Measurements from ENCODE around the gene LRRD1. TPM values are rescaled to one million over a fixed set of nuclear protein-coding genes. Genes with fewer than 3 reads are reported as not detected.

LRRD1 gene
- total RNA-seq, 3 donors from 2014 or later (not counting 1 experiment from before 2014, with no cell fraction given) = not detected

DNA sequence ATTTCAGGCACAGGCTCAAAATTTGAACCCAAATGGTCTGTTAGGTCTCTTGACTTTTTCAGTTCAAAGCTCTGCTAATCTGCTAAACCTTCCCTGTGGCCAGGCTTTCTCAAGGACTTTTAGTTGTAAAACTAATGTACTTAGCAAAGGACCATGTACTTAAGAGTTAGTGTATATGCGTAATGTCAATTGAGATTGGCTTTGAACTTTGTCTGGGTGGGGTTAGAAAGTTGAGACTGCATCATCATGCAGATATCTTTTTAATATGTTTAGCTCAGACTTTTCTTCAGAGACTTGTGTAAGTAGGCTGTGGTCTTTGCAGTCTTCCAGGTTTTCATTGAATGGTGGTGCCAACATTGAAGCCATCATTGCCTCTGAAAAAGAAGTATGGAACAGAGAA lies 78.4 kb downstream of the LRRD1 start:
- Mint-ChIP-seq H3K36me3 (peaks cover 26% of the 10 kb centered on the region), H3K27ac (no peak overlapping the region), H3K4me3 (no peak overlapping the region), H3K9me3 (no peaks in the 10 kb centered on the region), H3K27me3 (ENCODE audit: low read depth in 2 of 2) (no peaks in the 10 kb centered on the region), H3K4me1 (no peaks in the 10 kb centered on the region)
- H3K9me3 ChIP-seq (ENCODE audit: control insufficient read depth, insufficient read depth, low read length) = no peaks in the 10 kb centered on the region
- TF ChIP-seq, protein P1, sequence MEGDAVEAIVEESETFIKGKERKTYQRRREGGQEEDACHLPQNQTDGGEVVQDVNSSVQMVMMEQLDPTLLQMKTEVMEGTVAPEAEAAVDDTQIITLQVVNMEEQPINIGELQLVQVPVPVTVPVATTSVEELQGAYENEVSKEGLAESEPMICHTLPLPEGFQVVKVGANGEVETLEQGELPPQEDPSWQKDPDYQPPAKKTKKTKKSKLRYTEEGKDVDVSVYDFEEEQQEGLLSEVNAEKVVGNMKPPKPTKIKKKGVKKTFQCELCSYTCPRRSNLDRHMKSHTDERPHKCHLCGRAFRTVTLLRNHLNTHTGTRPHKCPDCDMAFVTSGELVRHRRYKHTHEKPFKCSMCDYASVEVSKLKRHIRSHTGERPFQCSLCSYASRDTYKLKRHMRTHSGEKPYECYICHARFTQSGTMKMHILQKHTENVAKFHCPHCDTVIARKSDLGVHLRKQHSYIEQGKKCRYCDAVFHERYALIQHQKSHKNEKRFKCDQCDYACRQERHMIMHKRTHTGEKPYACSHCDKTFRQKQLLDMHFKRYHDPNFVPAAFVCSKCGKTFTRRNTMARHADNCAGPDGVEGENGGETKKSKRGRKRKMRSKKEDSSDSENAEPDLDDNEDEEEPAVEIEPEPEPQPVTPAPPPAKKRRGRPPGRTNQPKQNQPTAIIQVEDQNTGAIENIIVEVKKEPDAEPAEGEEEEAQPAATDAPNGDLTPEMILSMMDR (IDR thresholded peaks at IDR 0.05) = no peak
- WGBS (ENCODE audit: insufficient coverage) = 91% methylated on average over 1 of the region's 1 CpG
- H3K4me1 ChIP-seq (ENCODE audit: control insufficient read depth, insufficient read depth, low read length) = no peaks in the 10 kb centered on the region
- DNase-seq (no peak), ATAC-seq (no peak)
- peaks cover 68% of the 10 kb centered on the region for H3K36me3 ChIP-seq (ENCODE audit: control insufficient read depth, insufficient read depth, low read length)
- H3K27ac ChIP-seq (ENCODE audit: low read length) = no peak overlapping the region
- intact Hi-C loops (cut with micrococcal nuclease) = no loop called here
- no peaks in the 10 kb centered on the region for H3K27me3 ChIP-seq (ENCODE audit: control insufficient read depth, insufficient read depth, low read length)
- no peak overlapping the region for H3K4me3 ChIP-seq (ENCODE audit: low read length)

DNA sequence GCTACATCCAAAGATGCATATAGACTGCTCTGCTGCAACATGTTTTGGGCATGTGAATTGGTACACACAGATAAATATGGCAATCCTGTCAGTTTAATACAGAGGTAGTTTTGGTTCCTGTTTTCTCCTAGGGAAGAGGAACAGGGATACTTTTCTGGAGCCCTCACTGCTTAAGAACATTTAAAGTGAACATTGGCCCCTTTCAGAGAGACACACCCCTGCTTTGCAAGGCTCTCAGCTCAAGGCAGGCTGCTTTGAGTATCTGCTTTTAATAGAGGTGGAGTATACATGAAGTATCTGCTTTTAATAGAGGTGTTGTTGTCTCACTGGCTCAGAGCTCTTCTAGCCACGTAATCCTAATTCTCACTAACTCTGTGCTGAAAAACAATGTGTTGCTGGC lies 83.6 kb downstream of the LRRD1 start:
- Histone ChIP-seq H3K27me3 (ENCODE audit: control insufficient read depth, insufficient read depth, low read length) (no peaks in the 10 kb centered on the region), H3K4me1 (ENCODE audit: control insufficient read depth, insufficient read depth, low read length) (no peaks in the 10 kb centered on the region), H3K4me3 (ENCODE audit: low read length) (no peak overlapping the region), H3K9me3 (ENCODE audit: control insufficient read depth, insufficient read depth, low read length) (no peaks in the 10 kb centered on the region), H3K27ac (ENCODE audit: low read length) (no peak overlapping the region), H3K36me3 (ENCODE audit: control insufficient read depth, insufficient read depth, low read length) (peaks cover 66% of the 10 kb centered on the region)
- peaks cover 26% of the 10 kb centered on the region for H3K36me3 Mint-ChIP-seq
- WGBS (ENCODE audit: insufficient coverage) = 88% methylated on average over 1 of the region's 1 CpG
- H3K27ac Mint-ChIP-seq = no peak overlapping the region
- intact Hi-C loops (cut with micrococcal nuclease) = no loop called here
- H3K27me3 Mint-ChIP-seq (ENCODE audit: low read depth in 2 of 2) = no peaks in the 10 kb centered on the region
- ATAC-seq (no peak), DNase-seq (no peak)
- H3K4me1 Mint-ChIP-seq = no peaks in the 10 kb centered on the region
- no peaks in the 10 kb centered on the region for H3K9me3 Mint-ChIP-seq
- TF ChIP-seq, protein P1 (IDR thresholded peaks at IDR 0.05) = no peak
- H3K4me3 Mint-ChIP-seq = no peak overlapping the region

Other genes starting within 250 kb of the LRRD1 start
- 10 to 100 TPM; 78.8 to 93.0 (median 81.9) TPM for gene AKAP9, start 238.3 kb downstream of the LRRD1 start, total RNA-seq
- 10 to 100 TPM; 37.2 to 53.0 (median 49.3) TPM for gene CYP51A1, start 44.7 kb downstream of the LRRD1 start, total RNA-seq
- gene KRIT1, start 66.8 kb upstream of the LRRD1 start, total RNA-seq = 10 to 100 TPM; 55.4 to 76.7 (median 62.6) TPM
- 10 to 100 TPM; 70.6 to 90.2 (median 86.6) TPM for gene ANKIB1, start 66.8 kb upstream of the LRRD1 start, total RNA-seq